ENCODE results near the gene SLC13A3.

The SLC13A3 gene

DNA sequence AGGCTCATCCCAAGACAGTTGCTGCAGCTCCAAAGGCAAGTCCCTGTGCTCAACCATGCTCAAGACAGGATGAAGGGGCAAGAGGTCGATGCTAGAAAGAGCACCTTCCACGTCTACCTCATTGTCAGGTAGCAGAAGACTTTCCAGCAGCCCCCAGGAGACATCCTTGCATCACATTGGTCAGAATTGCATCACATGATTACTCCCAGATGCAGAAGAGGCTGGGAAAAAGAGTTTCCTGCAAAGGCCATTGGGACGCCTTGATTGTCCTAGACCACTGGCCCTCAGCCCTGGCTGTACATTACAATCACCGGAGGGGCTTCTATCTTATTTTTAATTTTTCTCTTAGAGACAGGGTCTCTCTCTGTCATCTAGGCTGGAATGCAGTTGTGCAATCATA lies 120.6 kb downstream of the SLC13A3 start:
- TF ChIP-seq EGR1 (IDR thresholded peaks at IDR 0.05) (no peak), EP300 (IDR thresholded peaks at IDR 0.05; ENCODE audit: borderline replicate concordance) (no peak), ZBTB7A (IDR thresholded peaks at IDR 0.05; ENCODE audit: low read depth) (no peak), YY1 (IDR thresholded peaks at IDR 0.05; ENCODE audit: low read depth) (no peak), FOXM1 (IDR thresholded peaks at IDR 0.05; ENCODE audit: borderline replicate concordance, low read depth) (no peak)

DNA sequence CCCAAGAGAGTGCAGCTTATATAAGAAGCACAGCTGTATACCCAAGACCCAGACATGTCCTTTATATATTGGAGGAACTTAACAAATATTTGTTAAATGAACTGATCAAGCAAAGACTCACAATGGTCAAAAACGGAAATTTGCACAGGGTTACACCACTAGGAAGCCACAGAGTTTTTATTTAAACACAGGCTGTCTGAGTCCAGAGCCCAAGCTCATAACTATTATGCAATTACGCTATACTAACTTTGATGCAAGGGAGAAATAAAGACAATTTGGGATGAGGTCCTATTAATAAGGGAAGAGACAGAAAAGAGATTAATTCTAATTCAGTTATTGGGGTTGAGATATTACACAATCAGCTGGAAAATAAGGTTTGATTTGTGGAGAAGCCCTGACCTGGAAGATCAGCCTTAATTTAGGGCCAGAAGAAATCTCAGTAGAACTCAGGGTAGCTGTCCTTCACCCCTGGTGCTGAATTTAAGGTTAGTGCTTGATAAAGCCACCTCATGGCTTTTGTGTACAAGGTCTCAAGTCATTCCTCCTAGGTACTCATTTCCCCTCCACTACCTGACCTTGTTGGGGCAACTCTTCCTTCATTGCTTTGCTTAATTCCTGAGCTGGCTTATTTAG lies 127.4 kb downstream of the SLC13A3 start:
- TF ChIP-seq, protein P1, sequence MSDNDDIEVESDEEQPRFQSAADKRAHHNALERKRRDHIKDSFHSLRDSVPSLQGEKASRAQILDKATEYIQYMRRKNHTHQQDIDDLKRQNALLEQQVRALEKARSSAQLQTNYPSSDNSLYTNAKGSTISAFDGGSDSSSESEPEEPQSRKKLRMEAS (IDR thresholded peaks at IDR 0.05): no peak
- TF ChIP-seq, protein P2, sequence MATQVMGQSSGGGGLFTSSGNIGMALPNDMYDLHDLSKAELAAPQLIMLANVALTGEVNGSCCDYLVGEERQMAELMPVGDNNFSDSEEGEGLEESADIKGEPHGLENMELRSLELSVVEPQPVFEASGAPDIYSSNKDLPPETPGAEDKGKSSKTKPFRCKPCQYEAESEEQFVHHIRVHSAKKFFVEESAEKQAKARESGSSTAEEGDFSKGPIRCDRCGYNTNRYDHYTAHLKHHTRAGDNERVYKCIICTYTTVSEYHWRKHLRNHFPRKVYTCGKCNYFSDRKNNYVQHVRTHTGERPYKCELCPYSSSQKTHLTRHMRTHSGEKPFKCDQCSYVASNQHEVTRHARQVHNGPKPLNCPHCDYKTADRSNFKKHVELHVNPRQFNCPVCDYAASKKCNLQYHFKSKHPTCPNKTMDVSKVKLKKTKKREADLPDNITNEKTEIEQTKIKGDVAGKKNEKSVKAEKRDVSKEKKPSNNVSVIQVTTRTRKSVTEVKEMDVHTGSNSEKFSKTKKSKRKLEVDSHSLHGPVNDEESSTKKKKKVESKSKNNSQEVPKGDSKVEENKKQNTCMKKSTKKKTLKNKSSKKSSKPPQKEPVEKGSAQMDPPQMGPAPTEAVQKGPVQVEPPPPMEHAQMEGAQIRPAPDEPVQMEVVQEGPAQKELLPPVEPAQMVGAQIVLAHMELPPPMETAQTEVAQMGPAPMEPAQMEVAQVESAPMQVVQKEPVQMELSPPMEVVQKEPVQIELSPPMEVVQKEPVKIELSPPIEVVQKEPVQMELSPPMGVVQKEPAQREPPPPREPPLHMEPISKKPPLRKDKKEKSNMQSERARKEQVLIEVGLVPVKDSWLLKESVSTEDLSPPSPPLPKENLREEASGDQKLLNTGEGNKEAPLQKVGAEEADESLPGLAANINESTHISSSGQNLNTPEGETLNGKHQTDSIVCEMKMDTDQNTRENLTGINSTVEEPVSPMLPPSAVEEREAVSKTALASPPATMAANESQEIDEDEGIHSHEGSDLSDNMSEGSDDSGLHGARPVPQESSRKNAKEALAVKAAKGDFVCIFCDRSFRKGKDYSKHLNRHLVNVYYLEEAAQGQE (IDR thresholded peaks at IDR 0.05; ENCODE audit: low read depth): peak; percentile 86
- TF ChIP-seq ZBTB7A (IDR thresholded peaks at IDR 0.05; ENCODE audit: low read depth): no peak

DNA sequence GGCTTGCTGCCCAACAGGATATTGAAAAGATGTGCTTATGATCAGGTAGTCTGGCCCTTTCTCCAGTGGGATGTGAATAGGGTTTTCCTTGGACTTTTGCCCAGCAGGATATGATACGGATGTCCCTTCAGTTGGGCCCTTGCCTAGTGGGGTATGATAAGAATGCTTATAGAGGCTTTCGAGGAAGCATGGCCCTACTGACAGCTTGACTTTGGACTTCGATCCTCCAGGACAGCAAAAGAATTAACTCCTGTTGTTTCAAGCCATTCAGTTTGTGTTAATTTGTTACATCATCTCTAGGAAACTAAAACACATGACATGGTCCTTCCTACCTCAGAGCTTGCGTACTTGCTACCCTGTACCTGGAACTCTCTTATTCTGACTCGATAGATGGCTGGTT lies 128.2 kb downstream of the SLC13A3 start:
- TF ChIP-seq TCF12 (IDR thresholded peaks at IDR 0.05; ENCODE audit: low read depth): no peak
- no peak for TF ChIP-seq TEAD4 (IDR thresholded peaks at IDR 0.05)
- no peak for TF ChIP-seq EP300 (IDR thresholded peaks at IDR 0.05; ENCODE audit: borderline replicate concordance)
- no peak for TF ChIP-seq FOXM1 (IDR thresholded peaks at IDR 0.05; ENCODE audit: borderline replicate concordance, low read depth)
- TF ChIP-seq, protein P3, sequence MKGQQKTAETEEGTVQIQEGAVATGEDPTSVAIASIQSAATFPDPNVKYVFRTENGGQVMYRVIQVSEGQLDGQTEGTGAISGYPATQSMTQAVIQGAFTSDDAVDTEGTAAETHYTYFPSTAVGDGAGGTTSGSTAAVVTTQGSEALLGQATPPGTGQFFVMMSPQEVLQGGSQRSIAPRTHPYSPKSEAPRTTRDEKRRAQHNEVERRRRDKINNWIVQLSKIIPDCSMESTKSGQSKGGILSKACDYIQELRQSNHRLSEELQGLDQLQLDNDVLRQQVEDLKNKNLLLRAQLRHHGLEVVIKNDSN (IDR thresholded peaks at IDR 0.05): no peak
- TF ChIP-seq YY1 (IDR thresholded peaks at IDR 0.05; ENCODE audit: low read depth): no peak
- no peak for TF ChIP-seq CEBPB (IDR thresholded peaks at IDR 0.05)
- no peak for TF ChIP-seq CREB1 (IDR thresholded peaks at IDR 0.05; ENCODE audit: low read depth)
- no peak for TF ChIP-seq NFIC (IDR thresholded peaks at IDR 0.05)
- TF ChIP-seq, protein P1 (IDR thresholded peaks at IDR 0.05): no peak

DNA sequence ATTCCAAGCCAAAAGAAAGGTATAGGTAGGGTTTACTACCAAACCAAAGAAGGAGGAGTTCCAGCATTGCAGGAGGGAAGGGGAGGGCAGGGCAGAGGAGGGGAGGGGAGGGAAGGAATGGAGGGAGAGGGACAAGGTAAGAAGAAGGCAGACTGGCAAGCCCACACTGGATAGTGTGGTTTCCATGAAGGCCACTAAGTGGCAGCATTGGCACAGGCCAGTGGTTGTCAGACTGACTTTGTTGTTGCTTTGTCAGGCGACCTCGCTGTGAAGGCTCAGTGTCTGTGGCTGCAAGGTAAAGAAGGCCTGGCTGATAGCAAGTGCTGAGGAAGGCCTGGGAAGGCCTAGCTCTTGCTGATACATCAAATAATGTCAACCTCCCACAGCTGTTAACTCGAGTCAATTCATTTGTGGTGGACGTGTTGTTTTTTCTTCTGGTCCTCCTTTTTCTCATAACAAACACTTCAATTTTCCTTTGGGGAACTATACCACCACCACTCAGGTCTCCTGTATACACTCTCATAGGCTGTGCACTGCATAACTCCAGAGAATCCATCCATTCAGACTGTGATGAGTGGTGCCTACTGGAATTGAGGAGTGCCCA lies 130.2 kb downstream of the SLC13A3 start:
- TF ChIP-seq, protein P3 (IDR thresholded peaks at IDR 0.05): no peak
- TF ChIP-seq EGR1 (IDR thresholded peaks at IDR 0.05) (no peak), RAD21 (IDR thresholded peaks at IDR 0.05; ENCODE audit: low read depth) (peak; percentile 64)

DNA sequence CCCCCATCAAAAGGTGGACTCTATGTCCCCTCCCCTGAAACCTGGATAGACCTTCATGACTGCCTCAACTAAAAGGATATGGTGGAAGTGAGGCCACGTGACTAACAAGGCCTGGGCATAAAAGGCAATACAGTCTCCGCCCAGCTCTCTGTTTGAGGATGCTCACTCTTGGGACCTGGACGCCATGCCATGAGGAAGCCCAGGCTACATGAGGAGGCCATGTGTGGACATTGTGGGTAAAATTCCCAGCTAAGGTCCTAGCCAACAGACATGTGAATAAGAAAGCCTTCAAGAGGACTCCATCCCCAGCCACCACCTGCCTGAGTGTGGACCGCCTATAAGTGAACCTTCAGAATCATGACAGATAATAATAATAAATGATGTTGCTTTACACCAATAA lies 130.7 kb downstream of the SLC13A3 start:
- no peak for TF ChIP-seq TEAD4 (IDR thresholded peaks at IDR 0.05)
- no peak for TF ChIP-seq NFIC (IDR thresholded peaks at IDR 0.05)
- TF ChIP-seq TAF1 (IDR thresholded peaks at IDR 0.05; ENCODE audit: low read depth): no peak
- TF ChIP-seq, protein P3 (IDR thresholded peaks at IDR 0.05): no peak
- TF ChIP-seq EGR1 (IDR thresholded peaks at IDR 0.05): no peak
- TF ChIP-seq, protein P2 (IDR thresholded peaks at IDR 0.05; ENCODE audit: low read depth): no peak
- TF ChIP-seq CREB1 (IDR thresholded peaks at IDR 0.05; ENCODE audit: low read depth): no peak
- TF ChIP-seq YY1 (IDR thresholded peaks at IDR 0.05; ENCODE audit: low read depth): no peak
- TF ChIP-seq ZBTB7A (IDR thresholded peaks at IDR 0.05; ENCODE audit: low read depth): no peak
- TF ChIP-seq FOXM1 (IDR thresholded peaks at IDR 0.05; ENCODE audit: borderline replicate concordance, low read depth): no peak
- no peak for TF ChIP-seq EP300 (IDR thresholded peaks at IDR 0.05; ENCODE audit: borderline replicate concordance)
- TF ChIP-seq, protein P1 (IDR thresholded peaks at IDR 0.05): no peak

Measured in Ishikawa (cell line).